PC-3 (cell line): ENCODE results near the gene TMEM123.

Experiments
- EZH2 ChIP-seq: fragments of 300-600 bp; sonication (generic); IDR thresholded peaks from one replicate; pipeline ENCODE4 v1.6.1; 2017; ENCODE audit warnings: antibody characterized with exemption, mild to moderate bottlenecking, low read length; ENCODE audit not compliant: unreplicated experiment
- EZH2phosphoT487 ChIP-seq: fragments of 300-600 bp; sonication (generic); IDR thresholded peaks from 2 replicates; pipeline ENCODE4 v1.6.1; 2018; ENCODE audit warnings: mild to moderate bottlenecking, antibody characterized with exemption, low read length, borderline replicate concordance
- TF ChIP-seq, protein P1 (sequence below): fragments of 300-600 bp; sonication (generic); conservative IDR thresholded peaks from 2 replicates; pipeline ENCODE4 v1.5.1; 2017; ENCODE audit warnings: antibody characterized with exemption, low read depth, mild to moderate bottlenecking, low read length

- TF ChIP-seq, protein P1, sequence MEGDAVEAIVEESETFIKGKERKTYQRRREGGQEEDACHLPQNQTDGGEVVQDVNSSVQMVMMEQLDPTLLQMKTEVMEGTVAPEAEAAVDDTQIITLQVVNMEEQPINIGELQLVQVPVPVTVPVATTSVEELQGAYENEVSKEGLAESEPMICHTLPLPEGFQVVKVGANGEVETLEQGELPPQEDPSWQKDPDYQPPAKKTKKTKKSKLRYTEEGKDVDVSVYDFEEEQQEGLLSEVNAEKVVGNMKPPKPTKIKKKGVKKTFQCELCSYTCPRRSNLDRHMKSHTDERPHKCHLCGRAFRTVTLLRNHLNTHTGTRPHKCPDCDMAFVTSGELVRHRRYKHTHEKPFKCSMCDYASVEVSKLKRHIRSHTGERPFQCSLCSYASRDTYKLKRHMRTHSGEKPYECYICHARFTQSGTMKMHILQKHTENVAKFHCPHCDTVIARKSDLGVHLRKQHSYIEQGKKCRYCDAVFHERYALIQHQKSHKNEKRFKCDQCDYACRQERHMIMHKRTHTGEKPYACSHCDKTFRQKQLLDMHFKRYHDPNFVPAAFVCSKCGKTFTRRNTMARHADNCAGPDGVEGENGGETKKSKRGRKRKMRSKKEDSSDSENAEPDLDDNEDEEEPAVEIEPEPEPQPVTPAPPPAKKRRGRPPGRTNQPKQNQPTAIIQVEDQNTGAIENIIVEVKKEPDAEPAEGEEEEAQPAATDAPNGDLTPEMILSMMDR: no peak
- TF ChIP-seq EZH2 (no peak), EZH2phosphoT487 (no peak)
Measured at GRCh38 chr11:102364991-102365390, 87.6 kb downstream of the TMEM123 start.
